ENCODE data around the gene CADM1. TPM values are rescaled to one million over a fixed set of nuclear protein-coding genes. Genes with fewer than 3 reads are reported as not detected.

Gene CADM1
- total and polyA plus RNA-seq, 2 experiments from 2014 or later: 16.5 to 18.0 TPM

DNA sequence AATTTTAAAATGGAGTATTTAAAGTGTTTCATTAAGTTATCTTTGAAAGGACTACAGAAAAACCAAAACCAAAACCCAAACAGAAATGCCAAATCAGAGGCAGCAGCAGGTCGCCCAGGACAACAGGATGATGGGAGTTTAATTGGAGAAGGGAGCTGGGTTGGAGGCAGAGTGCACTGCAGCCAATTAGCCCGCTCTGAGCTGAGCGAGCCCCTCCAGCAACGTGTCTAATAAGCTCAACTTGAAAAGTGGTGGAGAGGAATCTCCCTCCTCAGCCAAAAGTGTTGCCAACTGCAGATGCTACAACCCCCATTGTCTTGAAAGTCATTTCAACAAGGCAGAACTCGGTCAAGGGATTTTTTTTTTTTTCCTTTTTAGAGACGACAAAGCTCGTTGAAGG is 323.9 kb downstream of the CADM1 start:
- peaks cover 40% of the 10 kb centered on the region for H3K4me1 Mint-ChIP-seq
- Histone ChIP-seq H3K36me3 (ENCODE audit: insufficient read depth) (no peaks in the 10 kb centered on the region), H2AFZ (no peak overlapping the region), H3K9me2 (ENCODE audit: insufficient read depth) (no peaks in the 10 kb centered on the region), H3K27ac (ENCODE audit: low read depth) (no peak overlapping the region), H3K4me1 (ENCODE audit: insufficient read depth) (peaks cover 5% of the 10 kb centered on the region; the same call in 1 of the 2 replicates), H3K79me2 (replicated peaks; ENCODE audit: insufficient read depth) (no peaks in the 10 kb centered on the region), H3K4me2 (no peak overlapping the region), H4K20me1 (replicated peaks; ENCODE audit: insufficient read depth) (no peaks in the 10 kb centered on the region), H3F3A (replicated peaks; ENCODE audit: low read depth) (no peaks in the 10 kb centered on the region), H3K27me3 (ENCODE audit: insufficient read depth) (no peaks in the 10 kb centered on the region), H3K4me3 (no peak overlapping the region)
- no peak for TF ChIP-seq EZH2 (IDR thresholded peaks at IDR 0.05; ENCODE audit: low read depth, unreplicated experiment)
- TF ChIP-seq POLR2AphosphoS5 (IDR thresholded peaks at IDR 0.05; ENCODE audit: low read depth): no peak
- DNase-seq (ENCODE audit: low spot score) (no peak), ATAC-seq (no peak)
- no peaks in the 10 kb centered on the region for H3K36me3 Mint-ChIP-seq (ENCODE audit: low read depth)
- peaks cover 4% of the 10 kb centered on the region for H3K27me3 Mint-ChIP-seq (ENCODE audit: insufficient read depth, low read depth, poor library complexity)
- H3K27ac Mint-ChIP-seq: no peak overlapping the region
- no peaks in the 10 kb centered on the region for H3K9me3 Mint-ChIP-seq
- H3K4me3 Mint-ChIP-seq: no peak overlapping the region

DNA sequence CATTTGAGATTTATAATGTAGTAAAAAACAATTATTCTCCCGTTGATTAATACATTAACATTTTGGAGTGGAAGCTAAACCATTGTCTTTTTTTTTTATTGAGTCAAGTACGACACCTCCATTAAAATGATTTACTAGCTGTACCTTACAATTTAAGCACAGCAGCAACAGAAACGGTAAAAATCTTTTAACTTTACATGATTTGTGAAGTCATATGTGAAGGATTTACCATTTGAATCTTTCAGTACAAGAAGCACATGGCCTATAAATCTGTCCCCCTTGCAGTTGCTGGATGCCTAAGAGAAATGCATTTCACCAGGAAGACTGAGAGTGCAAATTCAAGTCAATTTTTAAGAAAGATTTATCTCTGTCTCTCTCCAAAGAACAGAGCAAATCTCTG is 324.6 kb downstream of the CADM1 start:
- peaks cover 45% of the 10 kb centered on the region for H3K4me1 Mint-ChIP-seq
- H3K4me3 ChIP-seq: no peak overlapping the region
- no peaks in the 10 kb centered on the region for H3K36me3 Mint-ChIP-seq (ENCODE audit: low read depth)

More for the DNA sequence above, 324.6 kb downstream of the CADM1 start:
- Histone ChIP-seq H3F3A (replicated peaks; ENCODE audit: low read depth) (no peaks in the 10 kb centered on the region), H3K27me3 (ENCODE audit: insufficient read depth) (no peaks in the 10 kb centered on the region), H3K4me2 (no peak overlapping the region), H3K27ac (ENCODE audit: low read depth) (no peak overlapping the region), H3K9me2 (ENCODE audit: insufficient read depth) (no peaks in the 10 kb centered on the region), H3K4me1 (ENCODE audit: insufficient read depth) (peaks cover 5% of the 10 kb centered on the region; the same call in 1 of the 2 replicates), H2AFZ (no peak overlapping the region), H4K20me1 (replicated peaks; ENCODE audit: insufficient read depth) (no peaks in the 10 kb centered on the region), H3K79me2 (replicated peaks; ENCODE audit: insufficient read depth) (no peaks in the 10 kb centered on the region), H3K36me3 (ENCODE audit: insufficient read depth) (no peaks in the 10 kb centered on the region)
- H3K4me3 Mint-ChIP-seq: no peak overlapping the region
- H3K27ac Mint-ChIP-seq: no peak overlapping the region
- DNase-seq (ENCODE audit: low spot score) (no peak), ATAC-seq (no peak)
- H3K27me3 Mint-ChIP-seq (ENCODE audit: insufficient read depth, low read depth, poor library complexity): peaks cover 4% of the 10 kb centered on the region
- no peak for TF ChIP-seq ZNF114 (CRISPR knock-in tag; IDR thresholded peaks at IDR 0.05)
- TF ChIP-seq JUNB (IDR thresholded peaks at IDR 0.05; ENCODE audit: unreplicated experiment): no peak
- TF ChIP-seq STAT1 (IDR thresholded peaks at IDR 0.05; ENCODE audit: unreplicated experiment): no peak
- TF ChIP-seq, protein P1, sequence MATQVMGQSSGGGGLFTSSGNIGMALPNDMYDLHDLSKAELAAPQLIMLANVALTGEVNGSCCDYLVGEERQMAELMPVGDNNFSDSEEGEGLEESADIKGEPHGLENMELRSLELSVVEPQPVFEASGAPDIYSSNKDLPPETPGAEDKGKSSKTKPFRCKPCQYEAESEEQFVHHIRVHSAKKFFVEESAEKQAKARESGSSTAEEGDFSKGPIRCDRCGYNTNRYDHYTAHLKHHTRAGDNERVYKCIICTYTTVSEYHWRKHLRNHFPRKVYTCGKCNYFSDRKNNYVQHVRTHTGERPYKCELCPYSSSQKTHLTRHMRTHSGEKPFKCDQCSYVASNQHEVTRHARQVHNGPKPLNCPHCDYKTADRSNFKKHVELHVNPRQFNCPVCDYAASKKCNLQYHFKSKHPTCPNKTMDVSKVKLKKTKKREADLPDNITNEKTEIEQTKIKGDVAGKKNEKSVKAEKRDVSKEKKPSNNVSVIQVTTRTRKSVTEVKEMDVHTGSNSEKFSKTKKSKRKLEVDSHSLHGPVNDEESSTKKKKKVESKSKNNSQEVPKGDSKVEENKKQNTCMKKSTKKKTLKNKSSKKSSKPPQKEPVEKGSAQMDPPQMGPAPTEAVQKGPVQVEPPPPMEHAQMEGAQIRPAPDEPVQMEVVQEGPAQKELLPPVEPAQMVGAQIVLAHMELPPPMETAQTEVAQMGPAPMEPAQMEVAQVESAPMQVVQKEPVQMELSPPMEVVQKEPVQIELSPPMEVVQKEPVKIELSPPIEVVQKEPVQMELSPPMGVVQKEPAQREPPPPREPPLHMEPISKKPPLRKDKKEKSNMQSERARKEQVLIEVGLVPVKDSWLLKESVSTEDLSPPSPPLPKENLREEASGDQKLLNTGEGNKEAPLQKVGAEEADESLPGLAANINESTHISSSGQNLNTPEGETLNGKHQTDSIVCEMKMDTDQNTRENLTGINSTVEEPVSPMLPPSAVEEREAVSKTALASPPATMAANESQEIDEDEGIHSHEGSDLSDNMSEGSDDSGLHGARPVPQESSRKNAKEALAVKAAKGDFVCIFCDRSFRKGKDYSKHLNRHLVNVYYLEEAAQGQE (IDR thresholded peaks at IDR 0.05; ENCODE audit: unreplicated experiment): no peak
- TF ChIP-seq, protein P2, sequence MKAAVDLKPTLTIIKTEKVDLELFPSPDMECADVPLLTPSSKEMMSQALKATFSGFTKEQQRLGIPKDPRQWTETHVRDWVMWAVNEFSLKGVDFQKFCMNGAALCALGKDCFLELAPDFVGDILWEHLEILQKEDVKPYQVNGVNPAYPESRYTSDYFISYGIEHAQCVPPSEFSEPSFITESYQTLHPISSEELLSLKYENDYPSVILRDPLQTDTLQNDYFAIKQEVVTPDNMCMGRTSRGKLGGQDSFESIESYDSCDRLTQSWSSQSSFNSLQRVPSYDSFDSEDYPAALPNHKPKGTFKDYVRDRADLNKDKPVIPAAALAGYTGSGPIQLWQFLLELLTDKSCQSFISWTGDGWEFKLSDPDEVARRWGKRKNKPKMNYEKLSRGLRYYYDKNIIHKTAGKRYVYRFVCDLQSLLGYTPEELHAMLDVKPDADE (IDR thresholded peaks at IDR 0.05): no peak
- TF ChIP-seq NANOG (IDR thresholded peaks at IDR 0.05; ENCODE audit: borderline replicate concordance): no peak
- TF ChIP-seq CREB1 (CRISPR knock-in tag; IDR thresholded peaks at IDR 0.05; ENCODE audit: low read depth): no peak
- TF ChIP-seq EZH2phosphoT487 (IDR thresholded peaks at IDR 0.05; ENCODE audit: unreplicated experiment): no peak
- no peaks in the 10 kb centered on the region for H3K9me3 Mint-ChIP-seq
